Caco-2 (cell line): ENCODE data around the gene SCAMP4. TPM values are rescaled to one million over a fixed set of nuclear protein-coding genes. Genes with fewer than 3 reads are reported as not detected.
A peak's percentile ranks its signal among the peaks of the same experiment; 100 is the strongest.

Source experiments
- BruUV-seq: library from RNA; stranded (reverse); fragments of 400-500 nt; replicated peaks from 2 replicates; lab custom pipeline; 2021; lab: Mats Ljungman, UMichigan
- CTCF ChIA-PET: fragments of 300-600 bp; sonication (Branson Sonifier 250); formaldehyde crosslinking; loops from one replicate; lab custom pipeline; 2022; ENCODE audit warnings: antibody characterized with exemption; lab: Charles Lee
- POLR2A ChIA-PET: fragments of 300-600 bp; sonication (Branson Sonifier 250); formaldehyde crosslinking; loops from one replicate; lab custom pipeline; 2022; ENCODE audit warnings: antibody characterized with exemption; lab: Charles Lee
- DNase-seq, 2 experiments: peaks; one replicate each; pipeline versions ENCODE4 v3.0.0 to v3.0.0-alpha.2; 2020 to 2022
- H3K27me3 ChIP-seq: replicated peaks from 2 replicates; pipeline ENCODE4 v1.6.0; 2011; ENCODE audit warnings: low read length; ENCODE audit not compliant: control insufficient read depth, insufficient read depth
- H3K36me3 ChIP-seq: 2 replicates; pipeline ENCODE4 v1.5.1; 2011; ENCODE audit warnings: low read length; ENCODE audit not compliant: control insufficient read depth, insufficient read depth
- H3K4me1 ChIP-seq: fragments of 250-450 bp; sonication (Bioruptor Pico); 2 replicates; pipeline ENCODE4 v1.5.1; 2020; ENCODE audit warnings: mild to moderate bottlenecking
- H3K4me3 ChIP-seq: 2 replicates; pipeline ENCODE4 v1.5.1; 2011; ENCODE audit warnings: low read depth, mild to moderate bottlenecking, control low read depth, low read length
- H3K9me3 ChIP-seq: fragments of 250-450 bp; sonication (Bioruptor Pico); 2 replicates; pipeline ENCODE4 v1.5.1; 2020; ENCODE audit warnings: mild to moderate bottlenecking, moderate library complexity
- H3K27ac Mint-ChIP-seq: one replicate; pipeline ENCODE4 v1.8.0; 2022; ENCODE audit warnings: mixed read lengths; ENCODE audit not compliant: unreplicated experiment
- H3K27me3 Mint-ChIP-seq: one replicate; pipeline ENCODE4 v1.8.0; 2022; ENCODE audit warnings: mixed read lengths; ENCODE audit not compliant: insufficient read depth, unreplicated experiment
- H3K36me3 Mint-ChIP-seq: one replicate; pipeline ENCODE4 v1.8.0; 2022; ENCODE audit warnings: mild to moderate bottlenecking, mixed read lengths; ENCODE audit not compliant: insufficient read depth, unreplicated experiment
- H3K4me1 Mint-ChIP-seq: one replicate; pipeline ENCODE4 v1.8.0; 2022; ENCODE audit warnings: low read depth, mixed read lengths; ENCODE audit not compliant: unreplicated experiment
- H3K4me3 Mint-ChIP-seq: one replicate; pipeline ENCODE4 v1.8.0; 2022; ENCODE audit warnings: mild to moderate bottlenecking, moderate library complexity, mixed read lengths; ENCODE audit not compliant: unreplicated experiment
- H3K9me3 Mint-ChIP-seq: one replicate; pipeline ENCODE4 v1.8.0; 2022; ENCODE audit warnings: mixed read lengths; ENCODE audit not compliant: unreplicated experiment
- CTCF ChIP-seq, 2 experiments: fragments of 200-600 bp in 1 of 2; IDR thresholded peaks; 1 replicate in 1 of 2; 2 replicates in 1 of 2; pipeline versions ENCODE4 v1.5.1 to v1.8.0; 2011 to 2022; ENCODE audit warnings: antibody characterized with exemption in 1 of 2, control low read depth in 1 of 2, inconsistent platforms in 1 of 2, low read depth in 1 of 2, low read length in 1 of 2, mild to moderate bottlenecking in 1 of 2, moderate library complexity in 1 of 2; ENCODE audit not compliant: insufficient read depth in 1 of 2, severe bottlenecking in 1 of 2, unreplicated experiment in 1 of 2
- intact Hi-C: fragments of 100-400 bp; cut with micrococcal nuclease; formaldehyde crosslinking; loops from one replicate; pipeline ENCODE4 v1.10.0; 2022; ENCODE audit not compliant: unreplicated experiment
- total RNA-seq: library from RNA; stranded (reverse); gene quantifications from 2 replicates; pipeline ENCODE4 v1.2.3, GENCODE V29; 2022

SCAMP4 gene
- total RNA-seq, 1 experiment from 2014 or later, result 84.1 TPM

GRCh38 chr19:1907563-1908363 is 2.6 kb downstream of the SCAMP4 start:
- H3K27me3 Mint-ChIP-seq, result no peaks in the 10 kb centered on the region
- ChIA-PET POLR2A (interaction anchor here (0.6 kb wide), 1 partner anchor 387 kb away, joined by 5 read pairs; no protein-coding TSS in a partner anchor), CTCF (no interaction called here)
- H3K4me1 Mint-ChIP-seq, result peaks cover 8% of the 10 kb centered on the region
- intact Hi-C loops, result no loop called here
- H3K4me3 ChIP-seq, result no peak overlapping the region
- H3K4me1 ChIP-seq, result peaks cover 24% of the 10 kb centered on the region
- no peaks in the 10 kb centered on the region for H3K9me3 ChIP-seq
- no peaks in the 10 kb centered on the region for H3K36me3 ChIP-seq
- DNase-seq, result peak; percentile 56 to 81
- no TSS peak for BruUV-seq
- TF ChIP-seq CTCF (IDR thresholded peaks at IDR 0.05; ENCODE audit: insufficient read depth in 1 of 2, low read depth in 1 of 2, low read length in 1 of 2, severe bottlenecking in 1 of 2, unreplicated experiment in 1 of 2), result no peak
- H3K36me3 Mint-ChIP-seq, result peaks cover 43% of the 10 kb centered on the region
- peak overlapping the region; percentile 48 for H3K27ac Mint-ChIP-seq
- H3K27me3 ChIP-seq, result no peaks in the 10 kb centered on the region
- no peaks in the 10 kb centered on the region for H3K9me3 Mint-ChIP-seq
- peak overlapping the region; percentile 35 for H3K4me3 Mint-ChIP-seq

- Histone ChIP-seq H3K4me1 (peaks cover 24% of the 10 kb centered on the region), H3K27me3 (no peaks in the 10 kb centered on the region), H3K36me3 (no peaks in the 10 kb centered on the region), H3K9me3 (no peaks in the 10 kb centered on the region), H3K4me3 (no peak overlapping the region)
- Mint-ChIP-seq H3K27ac (no peak overlapping the region), H3K9me3 (no peaks in the 10 kb centered on the region), H3K27me3 (no peaks in the 10 kb centered on the region), H3K4me1 (peaks cover 8% of the 10 kb centered on the region), H3K4me3 (no peak overlapping the region), H3K36me3 (peaks cover 49% of the 10 kb centered on the region)
- TF ChIP-seq CTCF (IDR thresholded peaks at IDR 0.05; ENCODE audit: insufficient read depth in 1 of 2, low read depth in 1 of 2, low read length in 1 of 2, severe bottlenecking in 1 of 2, unreplicated experiment in 1 of 2), result no peak
- CTCF ChIA-PET, result no interaction called here
- DNase-seq, result no peak
- intact Hi-C loops, result no loop called here
- POLR2A ChIA-PET, result no interaction called here
- no TSS peak for BruUV-seq
These were observed 3.1 kb downstream of the SCAMP4 start for GRCh38 chr19:1908364-1908678.

- peaks cover 47% of the 10 kb centered on the region for H3K36me3 Mint-ChIP-seq
- POLR2A ChIA-PET, result no interaction called here
- no peaks in the 10 kb centered on the region for H3K27me3 Mint-ChIP-seq
- H3K27ac Mint-ChIP-seq, result no peak overlapping the region
- peaks cover under 1% of the 10 kb centered on the region for H3K4me1 Mint-ChIP-seq
- Histone ChIP-seq H3K4me3 (no peak overlapping the region), H3K9me3 (no peaks in the 10 kb centered on the region), H3K4me1 (peaks cover 16% of the 10 kb centered on the region), H3K36me3 (0 out of 2 replicates have a peak, but pooled peaks cover under 1% of the 10 kb centered on the region), H3K27me3 (no peaks in the 10 kb centered on the region)
- H3K4me3 Mint-ChIP-seq, result no peak overlapping the region
- DNase-seq, result no peak
- TF ChIP-seq CTCF (IDR thresholded peaks at IDR 0.05; ENCODE audit: insufficient read depth in 1 of 2, low read depth in 1 of 2, low read length in 1 of 2, severe bottlenecking in 1 of 2, unreplicated experiment in 1 of 2), result no peak
- intact Hi-C loops, result no loop called here
- H3K9me3 Mint-ChIP-seq, result no peaks in the 10 kb centered on the region
- CTCF ChIA-PET, result interaction anchor here (0.6 kb wide), 1 partner anchor 10 kb away, joined by 4 read pairs; no protein-coding TSS in a partner anchor
- no TSS peak for BruUV-seq
These were observed 4.5 kb downstream of the SCAMP4 start for GRCh38 chr19:1909761-1910080.
